Measurements from ENCODE around the gene MMP24OS.
"Not testable (repeated sequence)": the region's sequence is repeated elsewhere in the genome, so short reads cannot be mapped to it uniquely, and the experiment has no call there.

Gene MMP24OS

DNA sequence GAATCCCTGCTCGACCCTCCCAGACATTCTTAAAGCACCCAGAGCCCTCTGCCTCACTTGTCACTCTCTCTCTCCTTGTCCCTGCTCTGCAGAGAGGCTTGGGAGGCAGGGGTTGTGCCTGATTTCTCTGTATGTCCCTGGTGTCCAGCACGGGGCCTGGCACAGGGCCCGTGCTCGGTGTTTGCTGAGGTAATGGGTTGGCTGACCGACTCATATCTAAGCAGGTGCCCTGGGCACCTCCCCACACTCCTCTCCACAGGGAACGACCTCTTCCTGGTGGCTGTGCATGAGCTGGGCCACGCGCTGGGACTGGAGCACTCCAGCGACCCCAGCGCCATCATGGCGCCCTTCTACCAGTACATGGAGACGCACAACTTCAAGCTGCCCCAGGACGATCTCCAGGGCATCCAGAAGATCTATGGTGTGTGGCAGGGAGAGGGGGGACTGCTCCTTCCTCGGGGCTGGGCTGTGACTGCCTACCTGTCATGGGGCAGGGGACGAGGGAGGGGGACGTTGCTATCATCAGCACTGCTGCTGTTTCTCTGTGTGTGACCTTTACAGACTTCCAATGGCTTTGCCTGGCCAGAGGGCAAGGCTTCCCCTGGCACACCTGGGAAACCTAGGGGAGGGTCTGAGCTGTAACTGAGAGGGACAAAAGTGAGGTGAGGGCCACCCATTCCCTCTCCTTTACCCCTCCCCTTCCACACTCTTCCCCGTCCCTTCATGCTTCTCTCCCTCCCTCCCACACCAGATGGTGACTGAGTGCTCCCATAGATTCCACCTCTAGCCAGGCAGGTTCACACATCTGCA is 14.2 kb downstream of the MMP24OS start:
- H3K4me3 ChIP-seq (ENCODE audit: low read depth, low read length), result peak overlapping the region; percentile 8
- TF ChIP-seq, protein P1, sequence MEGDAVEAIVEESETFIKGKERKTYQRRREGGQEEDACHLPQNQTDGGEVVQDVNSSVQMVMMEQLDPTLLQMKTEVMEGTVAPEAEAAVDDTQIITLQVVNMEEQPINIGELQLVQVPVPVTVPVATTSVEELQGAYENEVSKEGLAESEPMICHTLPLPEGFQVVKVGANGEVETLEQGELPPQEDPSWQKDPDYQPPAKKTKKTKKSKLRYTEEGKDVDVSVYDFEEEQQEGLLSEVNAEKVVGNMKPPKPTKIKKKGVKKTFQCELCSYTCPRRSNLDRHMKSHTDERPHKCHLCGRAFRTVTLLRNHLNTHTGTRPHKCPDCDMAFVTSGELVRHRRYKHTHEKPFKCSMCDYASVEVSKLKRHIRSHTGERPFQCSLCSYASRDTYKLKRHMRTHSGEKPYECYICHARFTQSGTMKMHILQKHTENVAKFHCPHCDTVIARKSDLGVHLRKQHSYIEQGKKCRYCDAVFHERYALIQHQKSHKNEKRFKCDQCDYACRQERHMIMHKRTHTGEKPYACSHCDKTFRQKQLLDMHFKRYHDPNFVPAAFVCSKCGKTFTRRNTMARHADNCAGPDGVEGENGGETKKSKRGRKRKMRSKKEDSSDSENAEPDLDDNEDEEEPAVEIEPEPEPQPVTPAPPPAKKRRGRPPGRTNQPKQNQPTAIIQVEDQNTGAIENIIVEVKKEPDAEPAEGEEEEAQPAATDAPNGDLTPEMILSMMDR (IDR thresholded peaks at IDR 0.05; ENCODE audit: control insufficient read depth, extremely low read depth, insufficient read depth), result no peak
- peak; percentile 82 for DNase-seq (ENCODE audit: low read depth)

DNA sequence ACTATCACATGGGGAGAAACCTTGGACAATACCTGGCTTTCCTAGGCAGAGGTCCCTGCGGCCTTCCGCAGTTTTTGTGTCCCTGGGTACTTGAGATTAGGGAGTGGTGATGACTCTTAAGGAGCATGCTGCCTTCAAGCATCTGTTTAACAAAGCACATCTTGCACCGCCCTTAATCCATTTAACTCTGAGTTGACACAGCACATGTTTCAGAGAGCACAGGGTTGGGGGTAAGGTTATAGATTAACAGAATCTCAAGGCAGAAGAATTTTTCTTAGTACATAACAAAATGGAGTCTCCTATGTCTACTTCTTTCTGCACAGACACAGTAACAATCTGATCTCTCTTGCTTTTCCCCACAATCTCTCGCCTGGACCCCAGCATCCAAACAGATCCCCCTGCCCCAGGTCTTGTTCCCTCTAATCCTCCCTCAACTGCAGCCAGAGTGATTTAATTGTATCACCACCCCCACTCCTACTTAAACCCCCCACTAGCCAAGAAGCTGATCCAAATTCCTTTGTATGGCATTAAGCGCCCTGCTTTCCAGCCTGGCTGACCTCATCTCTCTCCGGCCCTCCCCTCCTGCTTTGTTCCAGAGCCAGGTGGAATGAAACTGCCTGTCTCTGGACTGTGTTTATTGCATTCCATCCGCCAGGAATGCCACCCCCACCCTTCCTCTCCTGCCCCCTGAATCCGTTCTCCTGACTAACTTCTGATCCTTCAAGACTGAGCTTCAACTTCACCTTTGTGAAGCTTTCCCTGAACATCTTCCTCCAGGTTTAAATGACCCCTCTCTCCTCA is 15.0 kb downstream of the MMP24OS start:
- DNase-seq (ENCODE audit: low read depth), result not testable (repeated sequence)
- H3K4me3 ChIP-seq (ENCODE audit: low read depth, low read length), result peak overlapping the region; percentile 8; the same call in 1 of the 2 replicates

DNA sequence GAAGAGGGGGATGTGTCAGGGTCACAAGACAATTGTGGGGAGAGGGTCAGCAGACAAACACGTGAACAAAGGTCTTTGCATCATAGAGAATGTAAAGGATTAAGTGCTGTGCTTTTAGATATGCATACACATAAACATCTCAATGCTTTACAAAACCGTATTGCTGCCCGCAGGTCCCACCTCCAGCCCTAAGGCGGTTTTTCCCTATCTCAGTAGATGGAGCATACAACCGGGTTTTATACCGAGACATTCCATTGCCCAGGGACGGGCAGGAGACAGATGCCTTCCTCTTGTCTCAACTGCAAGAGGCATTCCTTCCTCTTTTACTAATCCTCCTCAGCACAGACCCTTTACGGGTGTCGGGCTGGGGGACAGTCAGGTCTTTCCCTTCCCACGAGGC is 15.6 kb downstream of the MMP24OS start:
- DNase-seq (ENCODE audit: low read depth); H3K4me3 ChIP-seq (ENCODE audit: low read depth, low read length): not testable (repeated sequence)

DNA sequence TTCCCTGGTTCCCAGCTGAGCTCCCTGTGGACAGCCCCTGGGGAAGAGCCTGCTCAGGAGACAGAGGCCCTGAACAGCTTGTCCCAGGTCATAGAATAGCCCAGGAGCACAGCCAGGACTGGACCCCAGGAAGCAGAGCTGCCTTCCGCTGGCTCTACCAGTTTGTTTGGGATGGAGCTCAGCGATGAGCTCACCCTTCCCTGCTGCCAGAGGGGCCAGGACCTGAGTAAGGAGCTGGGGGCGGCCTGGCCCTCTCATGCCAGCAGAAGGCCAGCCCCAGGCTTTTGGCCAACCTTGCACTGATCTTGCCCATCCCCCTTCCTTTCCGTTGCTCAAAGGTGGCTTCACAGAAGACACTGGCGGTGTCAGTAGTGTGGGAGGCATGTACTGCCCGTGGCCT is 17.5 kb downstream of the MMP24OS start:
- DNase-seq (ENCODE audit: low read depth), result no peak
- TF ChIP-seq, protein P1 (IDR thresholded peaks at IDR 0.05; ENCODE audit: control insufficient read depth, extremely low read depth, insufficient read depth), result no peak
- H3K4me3 ChIP-seq (ENCODE audit: low read depth, low read length), result no peak overlapping the region

DNA sequence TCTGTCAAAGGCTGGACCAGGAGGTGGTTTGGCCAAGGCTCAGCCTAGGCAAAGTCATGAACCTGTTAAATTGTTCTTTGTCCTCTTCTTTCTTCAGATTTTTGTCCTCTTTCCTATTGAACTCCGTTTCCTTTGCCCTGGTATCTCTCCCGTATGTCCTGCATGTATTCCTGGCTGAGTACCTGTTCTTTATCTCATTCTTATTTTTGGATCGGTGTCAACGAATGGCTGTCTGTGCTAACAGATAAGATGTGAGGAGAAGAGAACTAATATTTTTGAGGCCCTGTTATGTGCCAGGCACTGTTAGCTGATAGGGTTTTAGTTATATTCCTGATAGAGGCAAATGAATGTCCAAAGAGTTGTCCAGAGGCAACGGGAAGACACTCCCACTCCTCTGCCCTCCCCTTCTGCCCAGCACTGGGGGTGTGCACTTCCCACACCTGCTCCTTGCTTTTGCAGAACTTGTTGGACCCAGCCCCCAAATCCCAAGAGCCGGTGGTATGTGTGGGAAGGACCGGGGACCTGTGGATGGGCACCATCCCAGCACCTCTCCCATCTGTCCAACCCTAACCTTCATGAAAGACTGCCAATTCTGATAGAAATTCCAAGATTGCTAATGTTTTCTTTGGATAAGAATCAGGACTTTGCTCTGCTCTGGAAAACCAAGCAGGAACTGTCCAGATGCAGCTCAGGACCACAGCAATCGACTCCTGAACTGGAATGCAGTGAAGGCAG is 20.6 kb downstream of the MMP24OS start:
- TF ChIP-seq, protein P1 (IDR thresholded peaks at IDR 0.05; ENCODE audit: control insufficient read depth, extremely low read depth, insufficient read depth), result no peak
- no peak overlapping the region for H3K4me3 ChIP-seq (ENCODE audit: low read depth, low read length)
- DNase-seq (ENCODE audit: low read depth), result peak; percentile 53

DNA sequence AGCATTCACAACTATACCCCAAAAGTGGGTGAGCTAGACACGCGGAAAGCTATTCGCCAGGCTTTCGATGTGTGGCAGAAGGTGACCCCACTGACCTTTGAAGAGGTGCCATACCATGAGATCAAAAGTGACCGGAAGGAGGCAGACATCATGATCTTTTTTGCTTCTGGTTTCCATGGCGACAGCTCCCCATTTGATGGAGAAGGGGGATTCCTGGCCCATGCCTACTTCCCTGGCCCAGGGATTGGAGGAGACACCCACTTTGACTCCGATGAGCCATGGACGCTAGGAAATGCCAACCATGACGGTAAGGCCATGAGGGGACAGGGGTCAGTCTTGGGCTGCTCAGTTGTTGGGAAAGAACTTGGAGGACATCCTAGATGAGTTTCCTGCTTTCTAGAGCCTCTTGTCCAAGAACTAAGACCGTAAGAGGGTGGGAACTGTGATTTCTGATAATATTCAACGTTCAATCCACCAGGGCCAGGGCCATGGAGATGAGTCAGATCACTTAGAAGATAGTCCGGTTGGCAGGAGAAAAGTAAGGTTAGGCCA is 23.4 kb downstream of the MMP24OS start:
- TF ChIP-seq, protein P1 (IDR thresholded peaks at IDR 0.05; ENCODE audit: control insufficient read depth, extremely low read depth, insufficient read depth), result no peak
- H3K4me3 ChIP-seq (ENCODE audit: low read depth, low read length), result no peak overlapping the region
- DNase-seq (ENCODE audit: low read depth), result no peak

DNA sequence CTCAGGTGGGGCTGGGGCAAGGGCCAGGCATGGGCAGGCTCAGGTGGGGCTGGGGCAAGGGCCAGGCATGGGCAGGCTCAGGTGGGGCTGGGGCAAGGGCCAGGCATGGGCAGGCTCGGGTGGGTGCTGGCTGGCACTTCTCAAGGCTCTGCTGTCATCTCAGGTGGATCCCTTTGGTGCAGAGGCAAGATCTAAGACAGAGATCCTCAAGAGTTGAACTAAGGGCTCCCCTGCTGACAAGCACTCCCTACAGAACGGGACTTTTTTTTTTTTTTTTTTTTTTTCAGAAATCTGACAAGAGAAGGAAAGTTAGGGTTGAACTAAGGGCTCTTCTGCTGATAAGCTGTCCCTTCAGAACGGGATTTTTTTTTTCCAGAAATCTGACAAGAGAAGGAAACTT is 24.9 kb downstream of the MMP24OS start:
- TF ChIP-seq, protein P1 (IDR thresholded peaks at IDR 0.05; ENCODE audit: control insufficient read depth, extremely low read depth, insufficient read depth), result no peak
- no peak overlapping the region for H3K4me3 ChIP-seq (ENCODE audit: low read depth, low read length)
- DNase-seq (ENCODE audit: low read depth), result no peak

DNA sequence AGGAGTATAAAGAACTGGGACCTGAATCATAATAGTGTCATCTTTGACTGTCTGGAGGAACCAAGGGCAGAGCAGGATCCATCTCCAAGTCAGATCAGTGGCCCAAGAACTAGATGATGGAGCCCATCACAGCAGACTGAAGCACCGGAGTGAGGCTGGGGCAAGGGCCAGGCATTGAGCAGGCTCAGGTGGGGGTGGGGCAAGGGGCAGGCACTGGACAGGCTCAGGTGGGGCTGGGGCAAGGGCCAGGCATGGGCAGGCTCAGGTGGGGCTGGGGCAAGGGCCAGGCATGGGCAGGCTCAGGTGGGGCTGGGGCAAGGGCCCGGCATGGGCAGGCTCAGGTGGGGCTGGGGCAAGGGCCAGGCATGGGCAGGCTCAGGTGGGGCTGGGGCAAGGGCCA is 25.3 kb downstream of the MMP24OS start:
- not testable (repeated sequence) for DNase-seq (ENCODE audit: low read depth); H3K4me3 ChIP-seq (ENCODE audit: low read depth, low read length)
